Uterus (tissue), 4 donors: ENCODE measurements around the gene NDE1. TPM values are rescaled to one million over a fixed set of nuclear protein-coding genes. Genes with fewer than 3 reads are reported as not detected.

Experiments used
- DNase-seq, 2 donors: peaks; one replicate each; pipeline ENCODE4 v3.0.0-alpha.2; 2019 to 2020
- H3K27ac ChIP-seq, 2 donors: fragments of 200-600 bp; sonication (generic); 1 replicate in 1 of 2; 2 replicates in 1 of 2; pipeline ENCODE4 v1.5.1; 2016 to 2018
- H3K27me3 ChIP-seq, 2 donors: fragments of 200-600 bp; sonication (generic); one replicate each; pipeline ENCODE4 v1.5.1; 2018 to 2019; ENCODE audit warnings: control low read depth in 1 of 2
- H3K36me3 ChIP-seq, 2 donors: fragments of 200-600 bp; sonication (generic); one replicate each; pipeline ENCODE4 v1.5.1; 2019; ENCODE audit warnings: control low read depth in 1 of 2
- H3K4me1 ChIP-seq, 2 donors: fragments of 200-600 bp; sonication (generic); one replicate each; pipeline ENCODE4 v1.5.1; 2018 to 2019; ENCODE audit warnings: control low read depth in 1 of 2
- H3K4me3 ChIP-seq, 2 donors: fragments of 200-600 bp; sonication (generic); 1 replicate in 1 of 2; 2 replicates in 1 of 2; pipeline ENCODE4 v1.5.1; 2018 to 2019; ENCODE audit warnings: mild to moderate bottlenecking in 1 of 2
- H3K9me3 ChIP-seq, 2 donors: fragments of 200-600 bp; sonication (generic); one replicate each; pipeline ENCODE4 v1.5.1; 2019; ENCODE audit warnings: control low read depth in 1 of 2
- CTCF ChIP-seq, 4 experiments: fragments of 200-600 bp in 2 of 4; fragments of 450-650 bp in 2 of 4; sonication (generic) in 2 of 4; IDR thresholded peaks; one replicate each; pipeline ENCODE4 v1.5.1; 2016 to 2019; ENCODE audit warnings: antibody characterized with exemption in 4 of 4, mild to moderate bottlenecking in 2 of 4, moderate library complexity in 1 of 4
- POLR2A ChIP-seq, 2 donors: fragments of 450-650 bp; IDR thresholded peaks; one replicate each; pipeline ENCODE4 v1.6.1; 2016; ENCODE audit warnings: antibody characterized with exemption in 2 of 2, mild to moderate bottlenecking in 1 of 2, moderate library complexity in 1 of 2
- intact Hi-C: fragments of 100-400 bp; cut with DNase I; formaldehyde crosslinking; loops from one replicate; pipeline ENCODE4 v1.15.1; 2023; ENCODE audit warnings: low total_unique reads
- total RNA-seq, 4 donors: library from RNA; depleted of rRNA in 3 of 4; stranded (reverse); fragments of >200 nt in 3 of 4; gene quantifications; one replicate each; pipeline versions ENCODE4 v1.1.0 to v1.2.4, GENCODE V29; 2014 to 2023
- donor health status: DM: yes; HTN: yes; CAD: no.

The NDE1 gene
- total RNA-seq, 4 donors from 2014 or later = 23.8 to 53.4 (median 39.2) TPM

- Histone ChIP-seq H3K27me3 (no peaks in the 10 kb centered on the region), H3K9me3 (no peaks in the 10 kb centered on the region), H3K36me3 (no peaks in the 10 kb centered on the region), H3K4me3 (no peak overlapping the region), H3K4me1 (no peaks in the 10 kb centered on the region), H3K27ac (peak overlapping the region in 1 of 2 donors; percentile 21)
- intact Hi-C loops = no loop called here
- DNase-seq = no peak
- TF ChIP-seq POLR2A (IDR thresholded peaks at IDR 0.05) (no peak), CTCF (IDR thresholded peaks at IDR 0.05) (peak; percentile 16 to 38 (median 32))
These were observed 115.8 kb downstream of the NDE1 start for GRCh38 chr16:15765880-15766279.

GRCh38 chr16:15766918-15767317 lies 116.9 kb downstream of the NDE1 start:
- Histone ChIP-seq H3K27ac (no peak overlapping the region), H3K27me3 (no peaks in the 10 kb centered on the region), H3K4me1 (no peaks in the 10 kb centered on the region), H3K4me3 (no peak overlapping the region), H3K9me3 (no peaks in the 10 kb centered on the region), H3K36me3 (no peaks in the 10 kb centered on the region)
- no peak for DNase-seq
- intact Hi-C loops = no loop called here
- TF ChIP-seq CTCF (IDR thresholded peaks at IDR 0.05) (no peak), POLR2A (IDR thresholded peaks at IDR 0.05) (no peak)

GRCh38 chr16:15768201-15768600 lies 118.2 kb downstream of the NDE1 start:
- no peak overlapping the region for H3K4me3 ChIP-seq
- intact Hi-C loops = no loop called here
- no peaks in the 10 kb centered on the region for H3K4me1 ChIP-seq
- H3K36me3 ChIP-seq = no peaks in the 10 kb centered on the region
- TF ChIP-seq POLR2A (IDR thresholded peaks at IDR 0.05) = no peak
- no peak for TF ChIP-seq CTCF (IDR thresholded peaks at IDR 0.05)
- no peaks in the 10 kb centered on the region for H3K27me3 ChIP-seq
- H3K9me3 ChIP-seq = no peaks in the 10 kb centered on the region
- no peak overlapping the region for H3K27ac ChIP-seq
- DNase-seq = no peak

GRCh38 chr16:15769239-15769638 lies 119.2 kb downstream of the NDE1 start:
- DNase-seq = no peak
- H3K36me3 ChIP-seq = no peaks in the 10 kb centered on the region
- H3K27me3 ChIP-seq = no peaks in the 10 kb centered on the region
- no peak overlapping the region for H3K4me3 ChIP-seq
- no peaks in the 10 kb centered on the region for H3K4me1 ChIP-seq
- intact Hi-C loops = no loop called here
- no peaks in the 10 kb centered on the region for H3K9me3 ChIP-seq
- H3K27ac ChIP-seq = peak overlapping the region in 1 of 2 donors; percentile 54
- TF ChIP-seq POLR2A (IDR thresholded peaks at IDR 0.05) (no peak), CTCF (IDR thresholded peaks at IDR 0.05) (no peak)

GRCh38 chr16:15770107-15770506 lies 120.1 kb downstream of the NDE1 start:
- peak in 1 of 2 donors; percentile 41 for DNase-seq
- intact Hi-C loops = loop anchor here (10.0 kb wide), 1 partner anchor 355 kb away; no protein-coding TSS in a partner anchor
- H3K27ac ChIP-seq = peak overlapping the region; percentile 54 to 55

More at GRCh38 chr16:15770107-15770506, 120.1 kb downstream of the NDE1 start:
- TF ChIP-seq CTCF (IDR thresholded peaks at IDR 0.05) (no peak), POLR2A (IDR thresholded peaks at IDR 0.05) (no peak)
- no peaks in the 10 kb centered on the region for H3K27me3 ChIP-seq
- H3K36me3 ChIP-seq = no peaks in the 10 kb centered on the region
- no peaks in the 10 kb centered on the region for H3K4me1 ChIP-seq
- H3K9me3 ChIP-seq = no peaks in the 10 kb centered on the region
- H3K4me3 ChIP-seq = no peak overlapping the region
